H1 (cell line): Measurements from ENCODE around the gene KCNT1.

Source experiments
- CBX8 ChIP-seq: fragments of 300-800, 300-1000 bp; sonication (generic); IDR thresholded peaks from 2 replicates; pipeline ENCODE4 v1.7.1; 2016; ENCODE audit warnings: low read depth, low read length, borderline replicate concordance
- CEBPB ChIP-seq: IDR thresholded peaks from 2 replicates; pipeline ENCODE4 v1.6.1; 2012; ENCODE audit warnings: low read depth, low read length
- CHD7 ChIP-seq: fragments of 300-600 bp; sonication (generic); IDR thresholded peaks from 2 replicates; pipeline ENCODE4 v1.7.1; 2012; ENCODE audit warnings: low read length, moderate library complexity, mild to moderate bottlenecking, inconsistent platforms; ENCODE audit not compliant: insufficient replicate concordance
- CTBP2 ChIP-seq: IDR thresholded peaks from 2 replicates; pipeline ENCODE4 v1.7.0; 2011; ENCODE audit warnings: borderline replicate concordance, mild to moderate bottlenecking, moderate library complexity, mixed read lengths, low read length; ENCODE audit not compliant: insufficient read depth, insufficient read length
- CTCF ChIP-seq, 3 experiments: IDR thresholded peaks; 1 replicate in 2 of 3; 2 replicates in 1 of 3; pipeline versions ENCODE4 v1.5.1 to v1.6.1; 2011; ENCODE audit warnings: low read length in 3 of 3, mild to moderate bottlenecking in 3 of 3, inconsistent platforms in 2 of 3, low read depth in 1 of 3, moderate library complexity in 1 of 3; ENCODE audit not compliant: insufficient read depth in 1 of 3; ENCODE audit errors: control extremely low read depth in 1 of 3
- EZH2 ChIP-seq: fragments of 200-600 bp; sonication (generic); IDR thresholded peaks from 2 replicates; pipeline ENCODE4 v1.7.1; 2012; ENCODE audit warnings: low read depth, mild to moderate bottlenecking, moderate library complexity, low read length, inconsistent platforms; ENCODE audit not compliant: severe bottlenecking
- MAFK ChIP-seq: IDR thresholded peaks from 2 replicates; pipeline ENCODE4 v1.6.1; 2012; ENCODE audit warnings: low read depth, mild to moderate bottlenecking, improper control_type of control experiment, low read length
- POLR2A ChIP-seq, 2 experiments: IDR thresholded peaks; 1 replicate in 1 of 2; 2 replicates in 1 of 2; pipeline ENCODE4 v1.6.1; 2011; ENCODE audit warnings: low read depth in 2 of 2, low read length in 2 of 2, mild to moderate bottlenecking in 2 of 2; ENCODE audit errors: control extremely low read depth in 1 of 2
- POLR2AphosphoS5 ChIP-seq: IDR thresholded peaks from 2 replicates; pipeline ENCODE4 v1.6.1; 2011; ENCODE audit warnings: low read depth, low read length
- SIN3A ChIP-seq, 2 experiments: IDR thresholded peaks in 1 of 2; conservative IDR thresholded peaks in 1 of 2; 2 replicates each; pipeline ENCODE4 v1.6.1; 2011 to 2012; ENCODE audit warnings: low read length in 2 of 2, improper control_type of control experiment in 1 of 2, low read depth in 1 of 2, mild to moderate bottlenecking in 1 of 2

- no peak for TF ChIP-seq MAFK
- no peak for TF ChIP-seq POLR2AphosphoS5
- no peak for TF ChIP-seq CTCF (IDR thresholded peaks at IDR 0.05; ENCODE audit: control extremely low read depth in 1 of 3, insufficient read depth in 1 of 3, low read depth in 1 of 3, low read length in 3 of 3)
- TF ChIP-seq CEBPB = no peak
- TF ChIP-seq SIN3A (conservative IDR thresholded peaks at IDR 0.05 in 1 of 2, IDR thresholded peaks at IDR 0.05 in 1 of 2; ENCODE audit: low read depth in 1 of 2, low read length in 2 of 2) = no peak
- TF ChIP-seq POLR2A (IDR thresholded peaks at IDR 0.05; ENCODE audit: control extremely low read depth in 1 of 2, low read depth in 2 of 2, low read length in 2 of 2) = no peak
- no peak for TF ChIP-seq CTBP2
- TF ChIP-seq EZH2 = no peak
- no peak for TF ChIP-seq CHD7
- no peak for TF ChIP-seq CBX8
Observed at GRCh38 chr9:135811801-135812200, 109.8 kb downstream of the KCNT1 start.
